ENCODE data around the gene PTH2R.
"Not testable (repeated sequence)": the region's sequence is repeated elsewhere in the genome, so short reads cannot be mapped to it uniquely, and the experiment has no call there.

Gene PTH2R

GRCh38 chr2:208488686-208489564, 82.3 kb downstream of the PTH2R start:
- DNase-seq, result no peak

GRCh38 chr2:208489687-208490086, 83.1 kb downstream of the PTH2R start:
- DNase-seq, result no peak

- DNase-seq, result no peak
Measured at GRCh38 chr2:208490492-208490891, 83.9 kb downstream of the PTH2R start.

GRCh38 chr2:208491641-208492040, 85.0 kb downstream of the PTH2R start:
- no peak for DNase-seq

GRCh38 chr2:208492069-208492468, 85.5 kb downstream of the PTH2R start:
- no peak for DNase-seq

- DNase-seq, result no peak
Measured at GRCh38 chr2:208493186-208493585, 86.6 kb downstream of the PTH2R start.

- DNase-seq, result no peak
Measured at GRCh38 chr2:208496129-208496528, 89.5 kb downstream of the PTH2R start.

GRCh38 chr2:208501206-208501605, 94.6 kb downstream of the PTH2R start:
- DNase-seq, result no peak

GRCh38 chr2:208502288-208502687, 95.7 kb downstream of the PTH2R start:
- no peak for DNase-seq

GRCh38 chr2:208505365-208505764, 98.8 kb downstream of the PTH2R start:
- not testable (repeated sequence) for DNase-seq

- no peak for DNase-seq
Measured at GRCh38 chr2:208509586-208509985, 103.0 kb downstream of the PTH2R start.

GRCh38 chr2:208511016-208511415, 104.4 kb downstream of the PTH2R start:
- DNase-seq, result no peak

- no peak for DNase-seq
Measured at GRCh38 chr2:208511573-208511972, 105.0 kb downstream of the PTH2R start.

- no peak for DNase-seq
Measured at GRCh38 chr2:208515099-208515498, 108.5 kb downstream of the PTH2R start.

- DNase-seq, result not testable (repeated sequence)
Measured at GRCh38 chr2:208523069-208523468, 116.5 kb downstream of the PTH2R start.

- not testable (repeated sequence) for DNase-seq
Measured at GRCh38 chr2:208525165-208525564, 118.6 kb downstream of the PTH2R start.

GRCh38 chr2:208529796-208530195, 123.2 kb downstream of the PTH2R start:
- no peak for DNase-seq

GRCh38 chr2:208531361-208531760, 124.8 kb downstream of the PTH2R start:
- no peak for DNase-seq

GRCh38 chr2:208535578-208535977, 129.0 kb downstream of the PTH2R start:
- not testable (repeated sequence) for DNase-seq

GRCh38 chr2:208541461-208541988, 134.9 kb downstream of the PTH2R start:
- DNase-seq, result no peak

GRCh38 chr2:208541989-208542464, 135.4 kb downstream of the PTH2R start:
- no peak for DNase-seq

GRCh38 chr2:208542465-208543041, 136.0 kb downstream of the PTH2R start:
- DNase-seq, result no peak

Measured in T1000 (cell line).